Retinal pigment epithelial cell (primary cell): ENCODE data around the gene OGDHL.

Experiments
- DNase-seq: peaks from one replicate; pipeline ENCODE4 v3.0.0-alpha.2; 2010; ENCODE audit warnings: low read depth
- H3K4me3 ChIP-seq: 2 replicates; pipeline ENCODE4 v1.5.1; 2011; ENCODE audit warnings: mild to moderate bottlenecking, low read length, control low read depth, moderate library complexity
- CTCF ChIP-seq: conservative IDR thresholded peaks from 2 replicates; pipeline ENCODE4 v1.5.1; 2011; ENCODE audit warnings: low read depth, low read length, control low read depth, inconsistent platforms

OGDHL gene

GRCh38 chr10:49740346-49741107 is 21.6 kb downstream of the OGDHL start:
- H3K4me3 ChIP-seq = no peak overlapping the region
- TF ChIP-seq CTCF = no peak
- no peak for DNase-seq

GRCh38 chr10:49739426-49739825 is 22.7 kb downstream of the OGDHL start:
- H3K4me3 ChIP-seq = no peak overlapping the region
- DNase-seq = no peak
- TF ChIP-seq CTCF = no peak

GRCh38 chr10:49738616-49739360 is 23.3 kb downstream of the OGDHL start:
- TF ChIP-seq CTCF = no peak
- DNase-seq = no peak
- no peak overlapping the region for H3K4me3 ChIP-seq

GRCh38 chr10:49737474-49738201 is 24.5 kb downstream of the OGDHL start:
- no peak for TF ChIP-seq CTCF
- H3K4me3 ChIP-seq = no peak overlapping the region
- DNase-seq = no peak

GRCh38 chr10:49736564-49737113 is 25.5 kb downstream of the OGDHL start:
- H3K4me3 ChIP-seq = no peak overlapping the region
- TF ChIP-seq CTCF = no peak
- DNase-seq = no peak

GRCh38 chr10:49735848-49736563 is 26.1 kb downstream of the OGDHL start:
- H3K4me3 ChIP-seq = no peak overlapping the region
- no peak for TF ChIP-seq CTCF
- DNase-seq = no peak
